DMS53 treated with DMSO at 0.1 percent for 48 hours (cell line): Measurements from ENCODE around the gene POC1A.

Experiments used
- DNase-seq: peaks from one replicate; lab custom pipeline; 2025; ENCODE audit not compliant: unreplicated experiment; lab: John Stamatoyannopoulos, UW

The POC1A gene

DNA sequence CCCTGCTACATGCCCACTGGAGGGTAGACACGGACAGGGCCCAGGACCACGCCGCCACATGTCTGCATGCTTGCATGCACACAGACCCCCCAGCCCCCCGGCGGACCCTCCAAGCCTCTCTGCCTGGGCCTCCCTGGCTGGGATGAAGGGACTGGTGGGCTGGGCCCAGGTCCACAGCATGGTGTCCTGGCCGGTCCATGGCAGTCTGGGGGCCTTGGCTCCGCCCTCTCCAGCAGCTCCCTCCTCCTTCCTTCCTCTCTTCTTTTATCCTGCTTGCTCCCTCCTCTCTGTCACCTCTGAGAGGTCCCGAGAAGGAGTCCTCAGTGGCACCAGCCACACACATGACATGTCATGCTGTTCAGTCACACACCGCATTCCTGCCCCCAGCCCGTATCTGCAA, 122.3 kb downstream of the POC1A start:
- no peak for DNase-seq

- DNase-seq: no peak
Measured at GRCh38 chr3:52030714-52031310, 123.4 kb downstream of the POC1A start.

- DNase-seq: no peak
Measured at GRCh38 chr3:52029535-52029934, 124.7 kb downstream of the POC1A start.

GRCh38 chr3:52029053-52029452, 125.2 kb downstream of the POC1A start:
- DNase-seq: no peak

- no peak for DNase-seq
Measured at GRCh38 chr3:52028572-52028971, 125.7 kb downstream of the POC1A start.

DNA sequence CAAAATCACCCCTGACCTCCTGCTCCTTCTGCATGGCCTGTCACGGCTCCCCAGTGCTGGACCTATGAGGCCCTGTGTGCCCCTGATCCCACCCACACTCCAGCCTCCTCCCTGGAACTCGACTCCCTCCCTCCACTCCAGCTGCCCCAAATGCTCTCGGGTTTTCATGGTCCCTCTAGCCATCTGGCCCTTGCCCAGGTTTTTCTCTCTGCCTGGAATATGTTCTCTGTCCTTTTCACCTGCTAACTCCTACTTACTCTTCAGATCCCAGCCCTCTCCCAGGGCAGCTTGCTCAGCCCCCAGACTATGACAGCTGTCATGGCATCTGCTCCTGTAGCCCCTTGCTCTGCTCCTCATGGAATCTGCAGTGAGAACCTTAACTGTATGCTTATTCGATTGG, 128.2 kb downstream of the POC1A start:
- DNase-seq: no peak

GRCh38 chr3:52025453-52025852, 128.8 kb downstream of the POC1A start:
- no peak for DNase-seq
